22Rv1 (cell line): ENCODE results near the gene SPACA9.

Source experiments
- ZFX ChIP-seq: fragments of 450-650 bp; IDR thresholded peaks from 2 replicates; pipeline ENCODE4 v1.6.1; 2017; ENCODE audit warnings: antibody characterized with exemption, borderline replicate concordance
- TF ChIP-seq, protein P1 (sequence below): fragments of 450-650 bp; IDR thresholded peaks from 2 replicates; pipeline ENCODE4 v1.5.1; 2017; ENCODE audit warnings: mild to moderate bottlenecking

- TF ChIP-seq, protein P1, sequence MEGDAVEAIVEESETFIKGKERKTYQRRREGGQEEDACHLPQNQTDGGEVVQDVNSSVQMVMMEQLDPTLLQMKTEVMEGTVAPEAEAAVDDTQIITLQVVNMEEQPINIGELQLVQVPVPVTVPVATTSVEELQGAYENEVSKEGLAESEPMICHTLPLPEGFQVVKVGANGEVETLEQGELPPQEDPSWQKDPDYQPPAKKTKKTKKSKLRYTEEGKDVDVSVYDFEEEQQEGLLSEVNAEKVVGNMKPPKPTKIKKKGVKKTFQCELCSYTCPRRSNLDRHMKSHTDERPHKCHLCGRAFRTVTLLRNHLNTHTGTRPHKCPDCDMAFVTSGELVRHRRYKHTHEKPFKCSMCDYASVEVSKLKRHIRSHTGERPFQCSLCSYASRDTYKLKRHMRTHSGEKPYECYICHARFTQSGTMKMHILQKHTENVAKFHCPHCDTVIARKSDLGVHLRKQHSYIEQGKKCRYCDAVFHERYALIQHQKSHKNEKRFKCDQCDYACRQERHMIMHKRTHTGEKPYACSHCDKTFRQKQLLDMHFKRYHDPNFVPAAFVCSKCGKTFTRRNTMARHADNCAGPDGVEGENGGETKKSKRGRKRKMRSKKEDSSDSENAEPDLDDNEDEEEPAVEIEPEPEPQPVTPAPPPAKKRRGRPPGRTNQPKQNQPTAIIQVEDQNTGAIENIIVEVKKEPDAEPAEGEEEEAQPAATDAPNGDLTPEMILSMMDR, result no peak
- no peak for TF ChIP-seq ZFX
Measured at GRCh38 chr9:132898051-132898450, 19.4 kb downstream of the SPACA9 start.
